B cell (primary cell): ENCODE data around the gene RNF130. TPM values are rescaled to one million over a fixed set of nuclear protein-coding genes. Genes with fewer than 3 reads are reported as not detected.

Experiments used
- ATAC-seq: fragments of 200-7000 bp; cut with Tn5 transposase; one replicate; pipeline ENCODE4 v1.10.0; 2021; ENCODE audit warnings: low read depth, mild to moderate bottlenecking, moderate number of reproducible peaks, moderate library complexity
- CTCF ChIA-PET: fragments of 350-600 bp; sonication (Branson Sonifier 250); formaldehyde crosslinking; loops from one replicate; lab custom pipeline; 2021; ENCODE audit warnings: antibody characterized with exemption, inconsistent platforms; lab: Charles Lee
- POLR2A ChIA-PET: fragments of 350-600 bp; sonication (Branson Sonifier 250); formaldehyde crosslinking; loops from one replicate; lab custom pipeline; 2021; ENCODE audit warnings: antibody characterized with exemption; lab: Charles Lee
- DNase-seq: peaks from one replicate; pipeline ENCODE4 v3.0.0; 2013
- H2AFZ ChIP-seq: 2 replicates; pipeline ENCODE4 v1.6.1; 2012; ENCODE audit warnings: mild to moderate bottlenecking, low read depth, low read length; ENCODE audit not compliant: insufficient read depth, poor library complexity, severe bottlenecking
- H3K27ac ChIP-seq, 2 donors: 1 replicate in 1 of 2; 2 replicates in 1 of 2; pipeline ENCODE4 v1.5.1; 2012 to 2013; ENCODE audit warnings: low read length in 2 of 2, mild to moderate bottlenecking in 2 of 2, moderate library complexity in 1 of 2
- H3K27me3 ChIP-seq, 4 experiments: fragments of 200-600 bp in 1 of 4; sonication (generic) in 1 of 4; replicated peaks in 1 of 4; 1 replicate in 2 of 4; 2 replicates in 2 of 4; pipeline versions ENCODE4 v1.6.1 to v1.7.0; 2013 to 2016; ENCODE audit warnings: low read length in 3 of 4, mild to moderate bottlenecking in 2 of 4, mixed read lengths in 1 of 4, moderate library complexity in 1 of 4; ENCODE audit not compliant: insufficient read depth in 4 of 4, control insufficient read depth in 3 of 4; ENCODE audit errors: control extremely low read depth in 1 of 4
- H3K36me3 ChIP-seq, 2 experiments: replicated peaks in 1 of 2; 1 replicate in 1 of 2; 2 replicates in 1 of 2; pipeline versions ENCODE4 v1.6.1 to v1.7.1; 2013; ENCODE audit warnings: low read length in 1 of 2; ENCODE audit not compliant: insufficient read depth in 2 of 2, control insufficient read depth in 1 of 2; ENCODE audit errors: control extremely low read depth in 1 of 2, extremely low read depth in 1 of 2
- H3K4me1 ChIP-seq, 2 donors: fragments of 200-600 bp in 1 of 2; sonication (generic) in 1 of 2; 1 replicate in 1 of 2; 2 replicates in 1 of 2; pipeline versions ENCODE4 v1.5.1 to v1.6.1; 2013 to 2017; ENCODE audit warnings: low read length in 2 of 2; ENCODE audit not compliant: control insufficient read depth in 2 of 2, insufficient read depth in 2 of 2
- H3K4me2 ChIP-seq: replicated peaks from 2 replicates; pipeline ENCODE3; 2012; ENCODE audit warnings: mild to moderate bottlenecking, low read depth, low read length; ENCODE audit not compliant: poor library complexity, severe bottlenecking
- H3K4me3 ChIP-seq, 5 experiments: fragments of 200-600 bp in 1 of 5; sonication (generic) in 1 of 5; 1 replicate in 3 of 5; 2 replicates in 2 of 5; pipeline versions ENCODE4 v1.5.1 to v1.7.0; 2011 to 2016; ENCODE audit warnings: low read length in 4 of 5, mild to moderate bottlenecking in 4 of 5, low read depth in 2 of 5, control low read depth in 1 of 5, moderate library complexity in 1 of 5; ENCODE audit not compliant: insufficient read depth in 1 of 5; ENCODE audit errors: control extremely low read depth in 1 of 5, extremely low read depth in 1 of 5
- H3K79me2 ChIP-seq: fragments of 200-600 bp; sonication (generic); one replicate; pipeline ENCODE4 v1.6.0; 2016; ENCODE audit warnings: low read length; ENCODE audit not compliant: control insufficient read depth, insufficient read depth
- H3K9ac ChIP-seq: fragments of 200-600 bp; sonication (generic); 2 replicates; pipeline ENCODE4 v1.6.1; 2017; ENCODE audit warnings: mild to moderate bottlenecking, low read length, moderate library complexity
- H3K9me3 ChIP-seq, 3 donors: one replicate each; pipeline versions ENCODE4 v1.6.1 to v1.7.1; 2013; ENCODE audit warnings: low read length in 2 of 3; ENCODE audit not compliant: control insufficient read depth in 2 of 3, insufficient read depth in 1 of 3; ENCODE audit errors: control extremely low read depth in 1 of 3
- H4K20me1 ChIP-seq: 2 replicates; pipeline ENCODE4 v1.6.0; 2012; ENCODE audit warnings: mild to moderate bottlenecking, low read length; ENCODE audit not compliant: insufficient read depth, control insufficient read depth, poor library complexity, severe bottlenecking
- H3K27ac Mint-ChIP-seq: one replicate; pipeline ENCODE4 v1.8.0; 2021; ENCODE audit warnings: mixed read lengths
- H3K27me3 Mint-ChIP-seq: one replicate; pipeline ENCODE4 v1.8.0; 2021; ENCODE audit warnings: mixed read lengths
- H3K4me1 Mint-ChIP-seq: one replicate; pipeline ENCODE4 v1.8.0; 2021; ENCODE audit warnings: mixed read lengths
- H3K4me3 Mint-ChIP-seq: one replicate; pipeline ENCODE4 v1.8.0; 2021; ENCODE audit warnings: mixed read lengths
- H3K9me3 Mint-ChIP-seq: one replicate; pipeline ENCODE4 v1.8.0; 2022; ENCODE audit warnings: mixed read lengths; ENCODE audit not compliant: insufficient read depth
- CTCF ChIP-seq: fragments of 200-600 bp; IDR thresholded peaks from one replicate; pipeline ENCODE4 v1.8.0; 2022; ENCODE audit warnings: antibody characterized with exemption, mild to moderate bottlenecking
- EZH2 ChIP-seq: IDR thresholded peaks from 2 replicates; pipeline ENCODE4 v1.6.1; 2012; ENCODE audit warnings: borderline replicate concordance, low read depth, mild to moderate bottlenecking, moderate library complexity, low read length; ENCODE audit not compliant: insufficient read depth, poor library complexity, severe bottlenecking
- WGBS: methylation state at CpG from one replicate; pipeline ENCODE4 v1.1.5; 2013; ENCODE audit warnings: missing lambda C conversion rate; ENCODE audit not compliant: insufficient coverage; 5-methylcytosine and 5-hydroxymethylcytosine counted together
- intact Hi-C: fragments of 100-400 bp; cut with micrococcal nuclease; formaldehyde crosslinking; loops from one replicate; pipeline ENCODE4 v1.10.0; 2022
- polyA plus RNA-seq: library from polyadenylated mRNA; depleted of rRNA; stranded (reverse); fragments of >200 nt; gene quantifications from 2 replicates; pipeline ENCODE4 v1.2.3, GENCODE V29; 2012
- total RNA-seq, 2 donors: library from RNA; stranded (reverse); fragments of 120-200 nt in 1 of 2; gene quantifications; 1 replicate in 1 of 2; 2 replicates in 1 of 2; pipeline versions ENCODE4 v1.2.3 to v1.2.4, GENCODE V29; 2013 to 2022

The RNF130 gene
- total and polyA plus RNA-seq, 2 donors (not counting 1 experiment from before 2014, with no cell fraction given) = 18.1 to 25.8 TPM

- no peaks in the 10 kb centered on the region for H3K36me3 ChIP-seq
- H3K4me1 ChIP-seq = no peaks in the 10 kb centered on the region
- ATAC-seq (no peak), DNase-seq (no peak)
- no peaks in the 10 kb centered on the region for H3K27me3 ChIP-seq
- Mint-ChIP-seq H3K27ac (no peak overlapping the region), H3K9me3 (peaks cover 6% of the 10 kb centered on the region), H3K4me3 (no peak overlapping the region), H3K27me3 (peaks cover 8% of the 10 kb centered on the region), H3K4me1 (no peaks in the 10 kb centered on the region)
- no peak overlapping the region for H3K4me3 ChIP-seq
- no peaks in the 10 kb centered on the region for H4K20me1 ChIP-seq
- TF ChIP-seq CTCF (no peak), EZH2 (no peak)
- ChIA-PET CTCF (no interaction called here), POLR2A (no interaction called here)
- intact Hi-C loops = no loop called here
- no peak overlapping the region for H3K27ac ChIP-seq
- H3K9me3 ChIP-seq = peaks cover 0 to 13% (median 6%) of the 10 kb centered on the region in 3 donors
- H2AFZ ChIP-seq = no peak overlapping the region
- 92% methylated on average over 5 of the region's 9 CpGs for WGBS
- no peak overlapping the region for H3K9ac ChIP-seq
- no peaks in the 10 kb centered on the region for H3K79me2 ChIP-seq
- no peak overlapping the region for H3K4me2 ChIP-seq
Measured at GRCh38 chr5:180102636-180103035, 31.1 kb upstream of the RNF130 start.

GRCh38 chr5:180101451-180102105 is 30.0 kb upstream of the RNF130 start:
- H3K4me3 ChIP-seq = no peak overlapping the region
- Mint-ChIP-seq H3K4me3 (no peak overlapping the region), H3K9me3 (peaks cover 5% of the 10 kb centered on the region), H3K27ac (no peak overlapping the region), H3K4me1 (no peaks in the 10 kb centered on the region), H3K27me3 (peaks cover 11% of the 10 kb centered on the region)
- ChIA-PET CTCF (no interaction called here), POLR2A (interaction anchor here (0.6 kb wide), 1 partner anchor 322 kb away, joined by 5 read pairs; no protein-coding TSS in a partner anchor)
- no peaks in the 10 kb centered on the region for H3K27me3 ChIP-seq
- H3K9ac ChIP-seq = no peak overlapping the region
- peaks cover 0 to 6% (median 3%) of the 10 kb centered on the region in 3 donors for H3K9me3 ChIP-seq
- no peak overlapping the region for H3K27ac ChIP-seq
- no peaks in the 10 kb centered on the region for H3K36me3 ChIP-seq
- DNase-seq (no peak), ATAC-seq (no peak)
- no peaks in the 10 kb centered on the region for H3K4me1 ChIP-seq
- TF ChIP-seq EZH2 (no peak), CTCF (no peak)
- no peak overlapping the region for H3K4me2 ChIP-seq
- WGBS = 95% methylated on average over 19 of the region's 20 CpGs
- H4K20me1 ChIP-seq = no peaks in the 10 kb centered on the region
- H3K79me2 ChIP-seq = no peaks in the 10 kb centered on the region
- H2AFZ ChIP-seq = no peak overlapping the region
- intact Hi-C loops = no loop called here
